ENCODE results near the gene NDUFA13. TPM values are rescaled to one million over a fixed set of nuclear protein-coding genes. Genes with fewer than 3 reads are reported as not detected.

The NDUFA13 gene
- total and polyA plus RNA-seq, 2 donors, result 219 to 433 TPM

DNA sequence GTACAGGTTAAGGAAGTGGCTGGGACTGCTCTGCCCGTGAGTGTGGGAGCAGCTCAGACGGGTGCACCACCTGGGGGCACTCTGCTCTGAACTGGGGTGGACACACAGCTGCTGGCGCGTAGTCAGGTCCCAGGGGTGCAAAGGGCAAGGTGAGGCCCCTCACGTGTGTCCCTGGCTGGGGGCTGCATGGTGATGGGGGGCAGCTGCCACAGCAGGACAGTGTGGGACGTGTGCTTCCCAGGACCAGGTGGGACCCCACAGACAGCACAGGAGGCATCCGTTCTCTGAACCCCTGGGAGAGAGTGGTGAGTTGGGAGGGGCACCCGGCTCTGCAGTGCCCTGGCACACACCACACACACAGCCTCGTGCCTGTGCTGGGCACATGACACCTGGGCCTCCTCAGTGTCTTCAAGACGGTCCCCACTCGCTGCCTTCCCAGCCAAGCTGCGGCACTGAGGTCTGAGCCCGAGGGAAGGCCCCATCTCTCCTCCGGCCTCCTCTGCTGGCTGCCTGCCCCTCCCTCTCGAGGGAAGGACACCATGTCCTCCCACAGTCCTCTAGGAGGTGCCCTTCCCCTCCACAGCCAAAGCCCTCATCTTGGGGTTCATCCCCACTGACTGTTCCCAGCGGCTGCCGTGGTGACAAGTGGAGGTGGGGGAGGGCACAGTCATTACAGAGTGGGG lies 46.8 kb downstream of the NDUFA13 start:
- no peak overlapping the region for H3K4me3 ChIP-seq (ENCODE audit: low read length in 2 of 2)
- DNase-seq (ENCODE audit: low read depth in 6 of 9, low spot score in 9 of 9), result peak in 1 of 9 donors; percentile 45
- H3K36me3 ChIP-seq (ENCODE audit: control insufficient read depth in 2 of 2, insufficient read depth in 2 of 2, low read length in 1 of 2), result peaks cover 11 to 35% of the 10 kb centered on the region in 2 donors
- no peak overlapping the region for H3K27ac ChIP-seq (ENCODE audit: low read depth in 1 of 2, low read length in 1 of 2)
- 92% methylated on average over 17 of the region's 17 CpGs for WGBS
- H3K9me3 ChIP-seq (ENCODE audit: control insufficient read depth in 2 of 2, insufficient read depth in 1 of 2, low read length in 1 of 2), result no peaks in the 10 kb centered on the region
- no peaks in the 10 kb centered on the region for H3K4me1 ChIP-seq (ENCODE audit: control insufficient read depth in 2 of 2, insufficient read depth in 2 of 2, low read length in 2 of 2)
- H3K27me3 ChIP-seq (ENCODE audit: control insufficient read depth in 2 of 2, insufficient read depth in 1 of 2, low read length in 1 of 2), result no peaks in the 10 kb centered on the region

DNA sequence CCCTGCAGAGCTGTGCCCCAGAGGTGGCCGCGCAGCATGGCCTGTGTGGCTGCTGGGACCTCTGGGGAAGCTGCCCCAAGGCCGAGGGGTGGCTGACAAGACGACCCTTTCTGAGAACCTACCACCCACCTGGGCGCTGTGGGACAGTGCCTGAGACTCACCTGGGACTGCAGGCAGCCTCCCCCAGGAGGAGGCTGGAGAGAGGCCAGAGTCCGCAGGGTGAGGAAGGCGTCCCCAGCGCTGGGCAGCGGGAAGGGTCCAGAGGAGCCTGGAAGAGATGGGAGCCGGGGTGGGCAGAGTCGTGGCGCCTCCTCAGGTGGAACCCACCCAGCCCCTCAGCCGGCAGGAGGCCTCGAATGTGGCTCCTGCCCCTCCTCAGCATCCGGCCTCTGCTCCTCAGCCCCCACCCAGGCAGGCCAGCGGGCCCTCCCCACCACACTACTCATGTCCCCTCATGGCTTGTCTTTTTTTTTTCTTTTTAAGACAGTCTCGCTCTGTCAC lies 47.4 kb downstream of the NDUFA13 start:
- Histone ChIP-seq H3K27ac (ENCODE audit: low read depth in 1 of 2, low read length in 1 of 2) (no peak overlapping the region), H3K4me3 (ENCODE audit: low read length in 2 of 2) (no peak overlapping the region), H3K27me3 (ENCODE audit: control insufficient read depth in 2 of 2, insufficient read depth in 1 of 2, low read length in 1 of 2) (no peaks in the 10 kb centered on the region), H3K36me3 (ENCODE audit: control insufficient read depth in 2 of 2, insufficient read depth in 2 of 2, low read length in 1 of 2) (peaks cover 11 to 35% of the 10 kb centered on the region in 2 donors), H3K9me3 (ENCODE audit: control insufficient read depth in 2 of 2, insufficient read depth in 1 of 2, low read length in 1 of 2) (no peaks in the 10 kb centered on the region), H3K4me1 (ENCODE audit: control insufficient read depth in 2 of 2, insufficient read depth in 2 of 2, low read length in 2 of 2) (no peaks in the 10 kb centered on the region)
- DNase-seq (ENCODE audit: low read depth in 6 of 9, low spot score in 9 of 9), result no peak
- WGBS, result 97% methylated on average over 17 of the region's 17 CpGs

DNA sequence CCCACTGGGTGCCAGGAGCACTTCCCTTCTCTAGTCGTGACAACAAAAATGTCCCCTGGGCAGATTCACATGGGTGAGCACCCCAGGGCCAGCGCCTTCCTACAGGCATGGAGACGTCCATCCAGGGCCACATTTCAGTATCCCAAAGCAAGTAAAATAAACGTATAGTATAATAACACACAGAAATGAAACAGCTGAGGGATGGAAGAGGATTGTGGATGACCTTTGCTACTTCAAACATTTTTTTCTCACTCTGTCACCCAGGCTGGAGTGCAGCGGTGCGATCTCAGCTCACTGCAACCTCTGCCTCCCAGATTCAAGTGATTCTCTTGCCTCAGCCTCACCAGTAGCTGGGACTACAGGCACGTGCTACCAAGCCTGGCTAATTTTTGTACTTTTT lies 50.3 kb downstream of the NDUFA13 start:
- H3K36me3 ChIP-seq (ENCODE audit: control insufficient read depth in 2 of 2, insufficient read depth in 2 of 2, low read length in 1 of 2), result peaks cover 18 to 47% of the 10 kb centered on the region in 2 donors
- no peaks in the 10 kb centered on the region for H3K9me3 ChIP-seq (ENCODE audit: control insufficient read depth in 2 of 2, insufficient read depth in 1 of 2, low read length in 1 of 2)
- no peaks in the 10 kb centered on the region for H3K27me3 ChIP-seq (ENCODE audit: control insufficient read depth in 2 of 2, insufficient read depth in 1 of 2, low read length in 1 of 2)
- H3K4me1 ChIP-seq (ENCODE audit: control insufficient read depth in 2 of 2, insufficient read depth in 2 of 2, low read length in 2 of 2), result no peaks in the 10 kb centered on the region
- no peak for DNase-seq (ENCODE audit: low read depth in 6 of 9, low spot score in 9 of 9)
- 97% methylated on average over 7 of the region's 7 CpGs for WGBS
- no peak overlapping the region for H3K27ac ChIP-seq (ENCODE audit: low read depth in 1 of 2, low read length in 1 of 2)
- no peak overlapping the region for H3K4me3 ChIP-seq (ENCODE audit: low read length in 2 of 2)

DNA sequence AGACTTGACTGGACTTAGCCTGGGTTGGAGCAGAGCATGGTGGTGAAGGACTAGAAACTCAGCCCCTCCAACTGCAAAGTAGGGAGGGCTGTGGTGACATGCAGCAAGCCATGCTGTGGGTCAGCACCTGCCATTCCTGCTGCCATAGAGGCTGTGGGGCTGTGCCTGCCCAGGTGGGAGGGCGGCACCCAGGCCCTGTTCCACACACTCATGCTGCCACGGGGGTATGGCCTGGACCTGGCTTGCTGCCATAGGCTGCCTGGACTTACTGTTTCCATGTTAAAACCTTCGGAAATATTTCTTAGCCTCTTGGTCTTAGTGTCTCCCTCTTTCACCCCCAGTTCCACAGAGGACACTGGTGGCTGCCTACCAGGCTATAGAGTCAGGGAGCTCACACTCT lies 51.4 kb downstream of the NDUFA13 start:
- Histone ChIP-seq H3K27me3 (ENCODE audit: control insufficient read depth in 2 of 2, insufficient read depth in 1 of 2, low read length in 1 of 2) (no peaks in the 10 kb centered on the region), H3K36me3 (ENCODE audit: control insufficient read depth in 2 of 2, insufficient read depth in 2 of 2, low read length in 1 of 2) (peaks cover 18 to 44% of the 10 kb centered on the region in 2 donors), H3K9me3 (ENCODE audit: control insufficient read depth in 2 of 2, insufficient read depth in 1 of 2, low read length in 1 of 2) (no peaks in the 10 kb centered on the region), H3K27ac (ENCODE audit: low read depth in 1 of 2, low read length in 1 of 2) (no peak overlapping the region), H3K4me3 (ENCODE audit: low read length in 2 of 2) (no peak overlapping the region), H3K4me1 (ENCODE audit: control insufficient read depth in 2 of 2, insufficient read depth in 2 of 2, low read length in 2 of 2) (no peaks in the 10 kb centered on the region)
- DNase-seq (ENCODE audit: low read depth in 6 of 9, low spot score in 9 of 9), result no peak
- 97% methylated on average over 3 of the region's 3 CpGs for WGBS

- H3K36me3 ChIP-seq (ENCODE audit: control insufficient read depth in 2 of 2, insufficient read depth in 2 of 2, low read length in 1 of 2), result peaks cover 14 to 34% of the 10 kb centered on the region in 2 donors
- no peak for DNase-seq (ENCODE audit: low read depth in 6 of 9, low spot score in 9 of 9)
- no peak overlapping the region for H3K4me3 ChIP-seq (ENCODE audit: low read length in 2 of 2)
- no peaks in the 10 kb centered on the region for H3K27me3 ChIP-seq (ENCODE audit: control insufficient read depth in 2 of 2, insufficient read depth in 1 of 2, low read length in 1 of 2)
- no peaks in the 10 kb centered on the region for H3K9me3 ChIP-seq (ENCODE audit: control insufficient read depth in 2 of 2, insufficient read depth in 1 of 2, low read length in 1 of 2)
- no peak overlapping the region for H3K27ac ChIP-seq (ENCODE audit: low read depth in 1 of 2, low read length in 1 of 2)
- H3K4me1 ChIP-seq (ENCODE audit: control insufficient read depth in 2 of 2, insufficient read depth in 2 of 2, low read length in 2 of 2), result no peaks in the 10 kb centered on the region
- WGBS, result 94% methylated on average over 25 of the region's 25 CpGs
Measured at GRCh38 chr19:19568802-19569756, 53.1 kb downstream of the NDUFA13 start.

DNA sequence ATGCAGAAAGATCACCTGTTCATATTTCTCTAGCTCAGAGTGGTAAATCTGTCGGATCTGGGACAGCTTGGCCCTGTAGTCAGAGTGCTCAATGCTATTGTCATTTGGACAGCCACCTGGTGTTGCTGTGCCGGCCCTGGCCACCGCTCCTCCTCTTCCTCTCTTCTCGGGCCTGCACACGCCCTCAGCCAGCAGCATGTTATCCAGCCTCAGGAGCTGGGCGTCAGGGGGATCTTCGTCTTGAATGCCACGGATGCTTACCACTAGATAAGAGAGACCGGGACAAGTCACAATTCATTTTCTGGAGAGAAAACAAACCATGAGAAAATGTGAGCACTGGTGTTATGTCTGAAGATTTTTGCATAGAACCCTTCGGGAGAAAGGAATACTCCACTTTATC lies 54.5 kb downstream of the NDUFA13 start:
- H3K27ac ChIP-seq (ENCODE audit: low read depth in 1 of 2, low read length in 1 of 2), result no peak overlapping the region
- WGBS, result 97% methylated on average over 10 of the region's 10 CpGs
- H3K36me3 ChIP-seq (ENCODE audit: control insufficient read depth in 2 of 2, insufficient read depth in 2 of 2, low read length in 1 of 2), result peaks cover 9 to 27% of the 10 kb centered on the region in 2 donors
- peaks cover 0 to under 1% of the 10 kb centered on the region in 2 donors for H3K4me1 ChIP-seq (ENCODE audit: control insufficient read depth in 2 of 2, insufficient read depth in 2 of 2, low read length in 2 of 2)
- H3K4me3 ChIP-seq (ENCODE audit: low read length in 2 of 2), result no peak overlapping the region
- H3K27me3 ChIP-seq (ENCODE audit: control insufficient read depth in 2 of 2, insufficient read depth in 1 of 2, low read length in 1 of 2), result no peaks in the 10 kb centered on the region
- H3K9me3 ChIP-seq (ENCODE audit: control insufficient read depth in 2 of 2, insufficient read depth in 1 of 2, low read length in 1 of 2), result no peaks in the 10 kb centered on the region
- no peak for DNase-seq (ENCODE audit: low read depth in 6 of 9, low spot score in 9 of 9)

GRCh38 chr19:19571071-19571786 lies 55.2 kb downstream of the NDUFA13 start:
- Histone ChIP-seq H3K4me1 (ENCODE audit: control insufficient read depth in 2 of 2, insufficient read depth in 2 of 2, low read length in 2 of 2) (peaks cover 2 to 3% of the 10 kb centered on the region in 2 donors), H3K36me3 (ENCODE audit: control insufficient read depth in 2 of 2, insufficient read depth in 2 of 2, low read length in 1 of 2) (peaks cover 7 to 27% of the 10 kb centered on the region in 2 donors), H3K9me3 (ENCODE audit: control insufficient read depth in 2 of 2, insufficient read depth in 1 of 2, low read length in 1 of 2) (no peaks in the 10 kb centered on the region), H3K27ac (ENCODE audit: low read depth in 1 of 2, low read length in 1 of 2) (no peak overlapping the region), H3K27me3 (ENCODE audit: control insufficient read depth in 2 of 2, insufficient read depth in 1 of 2, low read length in 1 of 2) (no peaks in the 10 kb centered on the region), H3K4me3 (ENCODE audit: low read length in 2 of 2) (no peak overlapping the region)
- 92% methylated on average over 11 of the region's 11 CpGs for WGBS
- DNase-seq (ENCODE audit: low read depth in 6 of 9, low spot score in 9 of 9), result no peak

GRCh38 chr19:19575411-19575810 lies 59.4 kb downstream of the NDUFA13 start:
- DNase-seq (ENCODE audit: low read depth in 6 of 9, low spot score in 9 of 9), result no peak
- Histone ChIP-seq H3K9me3 (ENCODE audit: control insufficient read depth in 2 of 2, insufficient read depth in 1 of 2, low read length in 1 of 2) (no peaks in the 10 kb centered on the region), H3K4me3 (ENCODE audit: low read length in 2 of 2) (no peak overlapping the region), H3K27ac (ENCODE audit: low read depth in 1 of 2, low read length in 1 of 2) (no peak overlapping the region), H3K27me3 (ENCODE audit: control insufficient read depth in 2 of 2, insufficient read depth in 1 of 2, low read length in 1 of 2) (no peaks in the 10 kb centered on the region), H3K36me3 (ENCODE audit: control insufficient read depth in 2 of 2, insufficient read depth in 2 of 2, low read length in 1 of 2) (peaks cover 0 to 3% of the 10 kb centered on the region in 2 donors), H3K4me1 (ENCODE audit: control insufficient read depth in 2 of 2, insufficient read depth in 2 of 2, low read length in 2 of 2) (peaks cover 2 to 3% of the 10 kb centered on the region in 2 donors)
- WGBS, result 91% methylated on average over 6 of the region's 6 CpGs

Measured in thymus (tissue), 11 donors.